ENCODE measurements around the gene GPR37.

DNA sequence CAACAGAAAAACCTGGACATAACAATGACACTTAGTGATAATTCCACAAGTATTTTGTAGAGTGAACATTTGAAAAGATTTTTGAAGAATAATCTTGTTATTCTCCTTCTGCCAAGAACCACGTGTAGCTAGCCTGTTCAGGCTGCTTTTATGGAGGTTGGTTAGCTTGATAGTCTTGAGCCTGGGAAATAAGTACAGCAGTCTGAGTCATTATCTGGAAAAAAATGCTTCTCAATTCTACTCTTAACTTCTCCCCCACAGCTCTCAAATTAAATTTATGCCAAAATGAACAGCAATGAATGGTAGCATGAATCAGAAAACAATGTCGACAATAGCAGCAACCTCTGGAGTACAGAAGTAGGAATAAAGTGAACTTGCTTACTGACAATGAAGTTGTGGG lies 63.2 kb downstream of the GPR37 start:
- TF ChIP-seq, protein P1, sequence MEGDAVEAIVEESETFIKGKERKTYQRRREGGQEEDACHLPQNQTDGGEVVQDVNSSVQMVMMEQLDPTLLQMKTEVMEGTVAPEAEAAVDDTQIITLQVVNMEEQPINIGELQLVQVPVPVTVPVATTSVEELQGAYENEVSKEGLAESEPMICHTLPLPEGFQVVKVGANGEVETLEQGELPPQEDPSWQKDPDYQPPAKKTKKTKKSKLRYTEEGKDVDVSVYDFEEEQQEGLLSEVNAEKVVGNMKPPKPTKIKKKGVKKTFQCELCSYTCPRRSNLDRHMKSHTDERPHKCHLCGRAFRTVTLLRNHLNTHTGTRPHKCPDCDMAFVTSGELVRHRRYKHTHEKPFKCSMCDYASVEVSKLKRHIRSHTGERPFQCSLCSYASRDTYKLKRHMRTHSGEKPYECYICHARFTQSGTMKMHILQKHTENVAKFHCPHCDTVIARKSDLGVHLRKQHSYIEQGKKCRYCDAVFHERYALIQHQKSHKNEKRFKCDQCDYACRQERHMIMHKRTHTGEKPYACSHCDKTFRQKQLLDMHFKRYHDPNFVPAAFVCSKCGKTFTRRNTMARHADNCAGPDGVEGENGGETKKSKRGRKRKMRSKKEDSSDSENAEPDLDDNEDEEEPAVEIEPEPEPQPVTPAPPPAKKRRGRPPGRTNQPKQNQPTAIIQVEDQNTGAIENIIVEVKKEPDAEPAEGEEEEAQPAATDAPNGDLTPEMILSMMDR (IDR thresholded peaks at IDR 0.05; ENCODE audit: insufficient read depth, low read length, poor library complexity, severe bottlenecking) = no peak
- no peak for TF ChIP-seq EZH2phosphoT487 (conservative IDR thresholded peaks at IDR 0.05; ENCODE audit: low read length)

All from SU-DHL-6 (cell line).